GM19324 (cell line): ENCODE results near the gene MEF2D.

ENCODE experiments used
- ATAC-seq: cut with Tn5 transposase; IDR thresholded peaks from one replicate; pipeline ENCODE4 v1.9.1; 2021; ENCODE audit warnings: mild to moderate bottlenecking, moderate library complexity; ENCODE audit not compliant: unreplicated experiment, low FRiP score

MEF2D gene

DNA sequence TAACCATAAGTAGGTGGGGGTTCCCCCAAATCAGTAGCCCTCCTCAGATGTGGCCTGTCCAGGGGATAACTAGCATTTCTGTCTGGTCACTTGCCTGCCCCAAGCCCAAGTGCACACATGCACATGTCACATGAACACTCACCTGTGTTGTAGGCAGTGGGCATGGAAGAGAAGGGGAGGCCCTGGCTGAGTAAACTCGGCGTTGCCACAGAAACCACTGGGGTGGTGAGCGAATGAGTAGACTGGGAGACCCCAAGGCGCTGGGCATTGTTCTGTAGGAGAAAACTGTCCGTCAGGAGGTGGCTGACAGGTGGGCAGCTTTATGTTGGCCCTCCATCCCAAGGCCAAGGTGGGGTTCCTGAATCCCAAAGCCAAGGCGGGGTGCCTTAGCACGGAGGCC, 25.6 kb downstream of the MEF2D start:
- no peak for ATAC-seq

DNA sequence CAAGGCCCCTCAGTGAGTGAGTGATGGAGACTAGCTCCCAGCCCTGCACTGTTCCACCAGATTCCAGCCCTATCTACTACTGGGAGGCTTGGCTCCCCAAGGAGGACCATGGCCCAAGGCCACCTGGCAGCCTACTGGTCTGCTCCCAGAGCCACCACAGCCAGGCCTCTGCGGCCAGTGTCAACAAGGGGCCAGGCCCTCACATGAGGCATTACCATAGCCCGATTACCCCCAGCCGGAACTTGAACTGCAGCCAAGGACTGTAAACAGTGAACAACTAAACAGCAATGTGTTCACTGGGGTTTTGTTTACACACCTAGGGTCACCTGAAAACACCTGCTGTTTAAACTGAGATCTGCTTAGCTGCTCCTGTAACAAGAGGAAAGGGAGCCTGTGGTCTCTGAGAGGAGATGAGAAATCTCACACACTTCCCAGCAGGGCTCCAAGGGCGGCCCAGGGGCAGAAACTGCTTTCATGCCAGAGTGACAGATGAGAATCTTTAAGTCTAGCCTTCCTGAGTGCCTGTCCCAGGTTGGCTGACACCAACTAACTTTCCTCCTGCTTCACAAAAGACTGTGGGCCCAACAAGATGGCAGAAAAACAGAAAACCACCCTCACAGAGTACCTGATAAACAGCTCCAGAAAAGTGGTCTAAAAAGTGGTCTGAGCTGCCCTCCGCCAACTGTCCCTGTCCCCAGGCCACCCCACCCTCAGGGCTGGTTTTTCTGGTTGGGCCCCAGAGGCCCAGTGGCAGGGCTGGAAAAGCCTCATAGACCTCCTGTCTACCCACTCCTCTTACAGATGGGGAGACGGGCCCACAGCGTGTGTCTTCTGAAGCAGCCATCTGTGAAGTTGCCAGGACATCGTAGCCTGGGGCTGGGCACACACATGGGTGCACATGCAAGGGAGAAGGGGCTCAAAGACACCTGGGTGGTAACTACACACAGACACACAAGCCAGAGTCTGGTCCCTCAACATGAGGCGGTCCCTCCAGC, 28.8 kb downstream of the MEF2D start:
- no peak for ATAC-seq

DNA sequence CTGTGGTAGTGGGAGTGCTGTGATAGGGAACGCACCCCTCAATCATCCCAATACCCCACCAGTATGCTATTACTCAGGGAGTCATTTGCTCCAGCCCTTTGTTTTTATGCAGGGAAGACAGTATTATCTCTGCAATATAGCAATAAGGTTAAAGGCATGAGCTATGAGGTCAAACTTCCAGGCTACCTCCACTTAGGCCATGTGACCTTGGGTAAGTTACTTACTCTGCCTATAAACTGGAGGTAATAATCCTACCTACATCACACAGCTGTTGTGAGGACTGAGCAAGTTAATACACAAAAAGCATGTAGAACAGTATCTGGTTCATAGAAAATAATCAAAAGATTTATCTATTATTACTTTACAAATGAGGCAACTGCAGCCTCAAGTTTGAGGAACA, 30.1 kb downstream of the MEF2D start:
- ATAC-seq = no peak

DNA sequence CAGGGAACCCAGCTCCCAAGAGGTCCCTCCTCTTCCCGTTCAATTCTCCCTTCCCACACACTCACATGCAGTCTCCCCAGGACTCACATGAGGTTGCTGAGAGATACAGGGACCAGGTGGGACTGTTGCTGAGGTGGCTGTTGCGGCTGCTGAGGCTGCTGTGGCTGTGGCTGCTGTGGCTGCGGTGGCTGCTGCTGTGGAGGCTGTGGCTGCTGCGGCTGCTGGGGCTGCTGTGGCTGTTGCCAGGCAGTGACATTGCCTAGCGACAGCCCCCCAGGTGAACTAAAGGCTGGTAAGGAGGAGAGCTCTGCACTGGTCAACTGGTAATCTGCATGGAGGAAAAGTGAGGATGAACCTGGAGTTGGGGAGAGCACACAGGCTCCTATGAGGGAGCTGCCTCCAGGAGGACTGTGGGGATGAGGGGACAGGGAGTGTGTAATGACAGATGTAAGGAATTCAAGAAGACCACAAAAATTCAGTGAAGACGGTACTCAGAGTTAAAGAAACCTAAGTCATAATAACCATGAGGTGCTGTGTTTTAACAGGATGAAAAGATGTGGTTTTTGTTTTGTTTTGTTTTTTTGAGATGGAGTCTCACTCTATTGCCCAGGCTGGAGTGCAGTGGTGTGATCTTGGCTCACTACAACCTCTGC, 31.8 kb downstream of the MEF2D start:
- no peak for ATAC-seq

DNA sequence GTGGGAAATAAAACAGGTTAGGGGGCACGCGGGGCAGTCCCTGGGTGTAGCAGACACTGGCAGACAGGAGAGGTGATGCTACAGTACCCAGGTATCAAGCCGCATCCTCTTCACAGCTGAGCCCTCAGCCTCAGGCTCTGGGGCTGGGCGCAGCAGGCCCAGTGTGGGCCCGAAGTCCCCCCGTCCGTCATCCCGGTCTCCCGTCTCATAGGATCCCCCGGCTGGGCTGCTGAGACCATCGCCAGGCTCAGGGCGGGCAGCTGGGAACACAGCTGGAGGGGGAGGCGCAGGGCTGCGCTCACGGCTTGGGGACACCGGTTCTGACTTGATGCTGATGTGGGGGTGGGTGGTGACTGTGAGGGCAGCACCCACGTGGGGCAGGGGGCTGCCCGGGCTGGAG, 32.7 kb downstream of the MEF2D start:
- ATAC-seq = no peak

DNA sequence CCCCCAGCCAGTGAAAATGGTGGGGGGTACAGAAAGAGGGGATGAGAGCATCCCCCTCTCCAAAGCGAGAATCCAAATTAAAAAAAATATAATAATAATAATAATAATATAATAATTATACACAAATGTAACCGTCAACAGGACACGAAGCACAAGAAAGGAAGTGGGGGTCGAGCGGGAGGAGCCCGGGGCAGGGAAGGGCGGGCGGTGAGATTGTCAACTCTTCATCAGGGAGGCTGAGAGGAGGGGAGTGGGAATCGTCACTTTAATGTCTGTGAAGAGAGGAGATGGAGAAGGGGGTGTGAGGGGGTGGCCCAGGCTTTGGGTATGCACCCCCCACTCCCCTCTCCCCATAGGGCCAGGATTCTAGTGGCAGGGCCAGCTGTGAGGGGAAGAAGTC, 33.2 kb downstream of the MEF2D start:
- ATAC-seq = no peak

DNA sequence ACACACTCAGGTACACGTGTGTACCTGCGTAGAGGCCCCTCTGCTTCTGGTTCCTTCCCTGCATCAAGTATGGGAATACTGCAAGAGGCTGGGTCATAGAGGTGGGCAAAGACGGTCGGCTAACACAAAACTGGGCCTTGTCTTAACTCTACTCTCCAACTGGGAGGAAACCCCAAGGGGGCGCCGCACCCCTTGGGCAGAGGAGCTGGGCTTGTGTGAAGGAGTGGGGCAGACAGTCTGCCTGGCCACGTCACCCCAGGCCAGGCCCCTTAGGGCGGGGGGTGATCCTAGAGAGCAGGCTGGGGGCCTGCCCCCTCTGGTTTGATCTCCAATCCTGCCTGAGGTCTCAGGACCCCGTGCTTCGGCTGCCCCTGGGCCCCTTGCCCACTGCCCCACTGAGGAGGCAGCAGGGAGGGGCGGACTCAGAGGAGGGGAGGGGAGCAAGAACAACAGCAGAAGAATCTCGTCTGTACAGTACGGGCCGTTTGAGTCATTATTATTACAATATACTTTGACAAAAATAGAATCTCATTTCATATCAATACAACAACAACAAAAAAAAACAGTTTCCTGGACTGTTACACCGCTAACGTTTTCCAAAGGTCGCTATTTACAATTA, 34.7 kb downstream of the MEF2D start:
- no peak for ATAC-seq

DNA sequence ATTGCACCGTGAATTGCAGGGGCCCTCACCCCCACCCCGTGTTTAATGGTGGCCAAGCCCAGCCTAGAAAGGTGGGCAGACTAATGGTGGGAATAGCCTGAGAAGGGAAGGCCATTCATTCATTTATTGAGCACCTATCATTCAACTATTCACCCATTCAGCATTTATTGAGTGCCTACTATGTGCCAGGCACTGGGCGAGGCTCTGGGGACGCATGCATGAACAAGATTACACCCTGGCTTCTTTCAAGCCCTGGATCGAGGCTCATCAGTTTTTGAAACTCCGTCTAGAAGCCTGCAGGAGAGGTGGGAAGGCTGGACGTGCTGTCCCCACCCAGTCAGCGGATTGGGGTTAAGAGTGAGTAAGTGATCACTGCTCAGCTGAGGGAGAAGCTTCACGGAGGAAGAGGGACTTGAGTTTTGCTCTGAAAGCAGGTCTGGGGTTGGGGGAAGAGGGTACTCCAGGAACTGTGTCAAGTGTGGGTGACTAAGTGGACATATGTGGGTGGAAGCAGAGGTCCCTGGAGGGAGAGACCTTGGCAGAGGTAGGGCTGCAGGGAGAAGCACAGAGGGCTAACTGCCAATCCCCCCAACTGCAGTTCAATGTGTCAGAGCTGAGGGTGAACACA, 35.6 kb downstream of the MEF2D start:
- no peak for ATAC-seq

DNA sequence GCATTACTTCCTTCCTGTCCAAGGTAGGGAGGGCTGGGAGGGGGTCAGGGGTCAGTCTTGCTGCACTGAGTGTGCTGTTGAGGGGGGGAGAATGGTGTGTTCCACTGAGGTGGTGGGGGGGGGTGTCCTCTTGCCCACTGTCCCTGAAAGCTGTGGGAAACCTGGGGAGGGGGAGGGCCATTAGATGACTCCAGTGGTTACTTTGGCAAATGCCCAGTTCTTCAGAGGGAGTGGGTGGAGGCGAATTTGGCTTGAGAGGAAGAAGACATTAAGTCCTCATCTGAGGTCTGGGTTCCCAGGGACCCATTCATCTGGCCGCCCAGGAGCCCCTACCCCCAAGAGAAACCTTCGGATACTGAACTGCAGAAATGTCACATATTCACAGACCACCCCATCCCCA, 36.2 kb downstream of the MEF2D start:
- ATAC-seq = no peak

DNA sequence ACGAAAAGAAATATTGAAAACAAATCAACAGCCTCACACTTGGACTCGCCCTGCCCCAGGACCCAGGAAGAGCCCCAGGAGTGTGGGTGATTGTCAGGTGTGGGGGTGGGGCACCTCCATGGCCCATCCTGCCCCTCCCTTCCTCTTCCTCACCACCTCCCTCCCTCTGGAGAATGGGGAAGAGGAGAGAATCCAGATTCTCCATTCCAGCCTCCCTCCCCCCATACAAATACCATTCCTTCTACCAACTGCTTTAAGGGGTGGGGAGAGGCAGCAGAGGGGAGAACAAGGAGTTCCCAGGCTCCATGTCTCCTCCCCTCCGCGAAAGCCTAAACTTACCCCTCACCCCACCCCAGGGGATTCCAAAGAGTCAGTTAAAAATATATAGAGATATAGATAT, 36.7 kb downstream of the MEF2D start:
- ATAC-seq = no peak

DNA sequence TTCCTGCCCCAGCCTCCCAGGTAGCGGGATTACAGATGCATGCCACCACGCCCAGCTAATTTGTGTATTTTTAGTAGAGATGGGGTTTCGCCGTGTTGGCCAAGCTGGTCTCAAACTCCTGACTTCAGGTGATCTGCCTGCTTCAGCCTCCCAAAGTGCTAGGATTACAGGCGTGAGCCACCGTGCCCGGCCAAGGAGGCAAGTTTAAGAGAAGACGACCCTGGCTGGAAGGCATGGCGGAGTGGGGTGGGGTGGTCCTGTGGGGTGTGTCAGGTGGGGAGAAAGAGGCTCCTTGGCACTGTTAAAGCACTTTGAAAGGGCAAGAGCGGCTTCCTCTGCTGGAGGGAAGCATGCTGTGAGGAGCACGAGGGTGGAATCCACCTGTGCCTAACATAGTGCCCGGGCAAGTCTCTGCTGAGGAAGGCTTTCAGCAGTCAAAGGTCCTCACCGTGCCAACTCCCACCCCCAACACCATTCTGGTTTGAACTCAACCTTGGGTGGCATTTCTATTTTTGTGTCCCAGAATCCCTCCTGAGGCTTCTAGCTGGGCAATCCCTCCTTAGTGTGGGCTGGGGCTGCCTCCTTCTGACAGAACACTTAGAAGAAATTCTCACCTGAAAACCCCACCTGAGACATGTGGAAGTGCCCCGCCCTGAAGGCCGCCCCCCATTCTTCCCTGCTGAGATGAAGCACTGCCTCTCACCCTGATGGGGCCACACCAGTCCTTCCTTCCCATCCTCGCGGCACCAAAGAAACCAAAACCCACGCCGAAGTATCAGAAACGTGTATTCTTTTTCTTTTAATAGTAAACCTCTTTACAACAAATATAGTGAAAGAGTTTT, 37.4 kb downstream of the MEF2D start:
- ATAC-seq = no peak

DNA sequence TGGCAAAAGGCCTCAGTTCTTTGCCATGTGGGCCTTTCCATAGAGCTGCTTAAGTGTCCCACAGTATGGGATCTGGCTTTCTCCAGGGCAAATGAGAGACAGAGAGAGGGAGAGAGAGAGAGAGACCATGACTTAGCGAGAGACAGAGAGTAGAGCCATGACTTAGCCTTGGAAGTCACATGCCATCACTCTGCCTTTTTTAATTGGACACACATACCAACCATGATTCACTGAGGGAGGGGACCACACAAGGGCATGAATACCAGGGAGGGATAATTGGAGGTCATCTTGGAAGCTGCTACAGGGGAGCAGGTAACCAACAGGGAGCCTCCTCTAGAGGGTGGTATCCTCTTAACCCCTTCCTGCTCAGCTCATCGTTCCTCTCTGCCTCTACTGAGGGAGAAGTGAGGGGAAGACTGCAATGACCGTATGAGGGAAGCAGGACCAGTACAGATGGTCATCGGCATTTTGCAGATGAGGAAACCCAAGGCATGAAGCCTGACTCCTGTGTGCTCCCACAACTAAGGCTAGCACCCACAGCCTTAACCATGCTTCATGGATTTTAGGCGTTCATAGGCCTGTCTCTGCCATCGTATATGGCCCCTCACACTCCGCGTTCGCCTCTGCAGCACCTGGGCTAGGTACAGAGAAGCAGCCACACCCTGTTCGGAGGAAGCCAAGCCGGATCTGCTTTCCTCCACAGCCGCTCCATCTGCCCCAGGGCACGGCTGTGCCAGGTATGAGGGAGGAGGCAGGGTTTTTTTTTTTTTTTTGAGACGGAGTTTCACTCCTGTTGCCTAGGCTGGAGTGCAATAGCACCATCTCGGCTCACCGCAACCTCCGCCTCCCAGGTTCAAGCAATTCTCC, 38.6 kb downstream of the MEF2D start:
- ATAC-seq = no peak

DNA sequence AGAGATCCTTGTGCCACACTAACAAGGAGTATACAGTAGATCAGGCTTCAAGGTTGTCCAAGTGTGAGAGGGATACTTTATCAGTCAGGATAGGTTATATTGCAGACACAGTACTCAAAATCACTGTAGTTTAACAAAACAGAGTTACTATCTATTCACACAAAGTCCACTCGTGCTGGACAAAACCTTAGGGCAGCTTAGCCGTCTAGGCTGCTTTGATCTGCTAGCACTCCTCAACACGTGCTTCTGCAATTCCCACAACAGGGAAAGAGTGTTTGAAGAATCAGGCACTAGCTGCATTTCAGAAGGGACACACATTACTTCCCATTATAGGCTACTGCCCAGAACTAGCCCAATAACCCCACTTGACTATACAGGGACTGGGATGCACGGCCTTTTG, 39.5 kb downstream of the MEF2D start:
- ATAC-seq = no peak

DNA sequence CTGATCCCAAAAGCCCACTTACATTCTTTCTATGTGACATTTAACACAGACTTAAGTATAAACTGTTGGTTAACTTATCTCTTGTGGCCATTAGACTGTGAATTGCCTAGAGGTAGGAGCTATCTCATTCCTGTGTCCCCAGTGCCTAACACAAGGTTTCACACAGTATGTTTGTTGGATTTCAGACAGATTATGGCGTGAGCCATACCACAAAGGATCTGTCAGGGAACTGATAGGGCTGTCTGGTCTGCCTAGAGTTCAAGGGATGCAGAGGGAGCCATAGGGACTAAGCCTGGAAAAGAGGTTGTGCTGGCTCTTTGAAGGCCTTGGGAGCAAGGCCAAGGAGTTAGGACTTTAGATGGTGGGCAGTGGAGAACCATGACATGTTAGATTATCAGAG, 40.0 kb downstream of the MEF2D start:
- no peak for ATAC-seq

DNA sequence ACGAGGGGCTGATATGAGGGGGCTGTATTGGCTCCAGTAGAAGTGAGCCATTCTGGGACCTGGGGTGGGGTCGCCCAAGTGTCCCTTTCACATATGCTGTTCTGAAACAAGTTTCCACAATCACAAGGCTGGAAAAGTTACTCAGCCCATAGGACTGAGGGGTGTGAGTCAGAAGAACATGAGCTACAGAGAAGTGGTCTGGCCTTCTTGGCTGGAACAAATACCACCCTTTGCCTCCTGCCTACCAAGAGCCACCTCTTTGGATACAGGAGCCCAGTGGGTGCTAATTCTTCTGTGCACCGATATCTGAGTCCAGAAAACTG, 42.4 kb downstream of the MEF2D start:
- ATAC-seq = no peak

DNA sequence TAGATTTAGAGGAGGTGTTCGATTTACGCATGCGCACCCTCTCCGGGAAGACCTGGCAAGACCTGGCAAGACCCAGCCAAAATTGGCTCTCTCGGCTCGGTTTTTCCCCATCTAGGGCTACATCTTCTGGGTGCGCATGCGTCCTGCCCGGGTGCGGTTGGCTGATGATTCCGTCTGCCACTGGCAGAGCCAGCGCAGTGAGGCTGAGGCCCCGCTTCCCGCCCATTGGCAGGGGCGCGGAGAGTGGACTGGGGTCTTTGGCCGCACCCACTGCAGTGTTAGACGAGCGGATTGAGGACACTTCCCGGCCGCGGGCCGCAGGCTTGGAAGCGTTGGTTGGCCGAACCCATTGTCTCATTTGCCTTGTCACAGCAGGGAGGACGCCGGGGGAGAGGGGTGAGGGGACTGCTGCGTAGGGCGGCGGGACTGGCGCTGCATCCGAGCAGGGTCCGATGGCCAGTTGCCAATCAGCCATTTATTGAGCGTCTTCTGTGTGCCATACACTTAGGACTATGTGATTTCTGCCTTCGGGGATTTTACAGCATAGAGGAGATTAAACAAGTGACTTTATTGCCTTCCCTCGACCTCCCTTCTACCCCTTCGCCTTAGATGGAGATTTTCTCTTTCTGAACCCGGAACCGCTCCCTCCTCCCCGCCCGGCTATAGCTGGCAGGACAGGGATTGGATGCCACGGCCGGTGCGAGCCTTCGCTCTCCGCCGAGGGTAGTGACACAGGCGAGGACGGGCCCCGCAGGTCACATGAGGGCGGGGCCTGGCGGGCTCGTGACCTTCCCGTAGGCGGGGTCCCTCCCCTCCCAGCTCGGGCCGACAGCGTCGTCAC, 43.7 kb downstream of the MEF2D start:
- ATAC-seq = peak; percentile 79

DNA sequence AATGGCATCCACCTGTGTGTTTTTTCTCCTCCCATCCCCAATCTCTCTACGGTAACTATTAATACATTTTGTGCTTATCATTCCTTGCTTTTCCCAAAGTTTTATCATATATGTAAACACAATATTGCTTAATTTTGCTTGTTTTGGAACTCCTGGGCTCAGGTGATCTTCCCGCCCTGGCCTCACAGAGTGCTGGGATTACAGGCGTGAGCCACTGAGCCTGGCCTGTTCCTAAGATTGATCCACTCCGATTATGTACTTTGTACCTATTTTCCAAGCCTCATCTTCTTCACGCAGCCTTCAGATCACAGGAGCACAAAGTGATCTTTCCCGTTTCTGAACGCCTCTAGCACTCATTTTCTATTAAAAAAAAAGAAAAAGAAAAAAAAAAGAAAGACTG, 45.2 kb downstream of the MEF2D start:
- no peak for ATAC-seq

DNA sequence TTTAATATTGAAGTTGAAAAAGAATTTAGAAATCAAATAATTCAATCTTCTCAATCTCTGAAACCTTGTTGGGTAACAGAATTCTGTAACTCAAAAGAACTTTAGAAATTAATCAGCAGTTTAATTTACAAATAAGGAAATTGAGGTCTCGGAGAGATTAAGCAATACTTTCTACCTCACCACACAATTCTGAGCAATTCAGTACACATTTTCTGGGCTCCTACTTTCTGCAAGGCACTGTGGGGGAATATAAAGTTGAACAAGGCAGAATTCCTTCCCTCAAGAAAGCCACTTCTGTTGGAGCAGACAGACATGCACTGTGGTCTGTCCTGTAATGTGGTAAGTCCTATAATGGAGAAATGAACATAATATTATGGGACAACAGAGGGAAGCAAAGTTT, 47.7 kb downstream of the MEF2D start:
- ATAC-seq = no peak
